Measurements from ENCODE around the gene INCA1. TPM values are rescaled to one million over a fixed set of nuclear protein-coding genes. Genes with fewer than 3 reads are reported as not detected.
A peak's percentile ranks its signal among the peaks of the same experiment; 100 is the strongest.

INCA1 gene
- total and polyA plus RNA-seq, 2 of the 13 experiments (the other 11 are each of a cell fraction or from before 2014, with no cell fraction given), result 0.93 to 2.6 TPM

GRCh38 chr17:4947411-4948165 lies 49.7 kb downstream of the INCA1 start (continued):
- TF ChIP-seq BCL3 (CRISPR knock-in tag; IDR thresholded peaks at IDR 0.05) (no peak), MED13 (CRISPR knock-in tag; IDR thresholded peaks at IDR 0.05) (no peak), ZNF460 (CRISPR knock-in tag; IDR thresholded peaks at IDR 0.05; ENCODE audit: borderline replicate concordance) (no peak), NCOA2 (CRISPR knock-in tag; IDR thresholded peaks at IDR 0.05) (no peak), SNAPC5 (CRISPR knock-in tag; IDR thresholded peaks at IDR 0.05; ENCODE audit: borderline replicate concordance) (no peak), TAF1 (CRISPR knock-in tag; IDR thresholded peaks at IDR 0.05) (peak; percentile 65), MXD4 (CRISPR knock-in tag; IDR thresholded peaks at IDR 0.05) (peak; percentile 62; the same call in 1 of the 2 replicates), GATA4 (IDR thresholded peaks at IDR 0.05; ENCODE audit: borderline replicate concordance, low read depth) (no peak), MAX (IDR thresholded peaks at IDR 0.05) (peak; percentile 77), ZNF205 (CRISPR knock-in tag; IDR thresholded peaks at IDR 0.05) (0 out of 2 replicates have a peak, but pooled peaks have one; percentile 16), FOSL1 (CRISPR knock-in tag; IDR thresholded peaks at IDR 0.05; ENCODE audit: borderline replicate concordance) (no peak), ATM (IDR thresholded peaks at IDR 0.05; ENCODE audit: borderline replicate concordance) (no peak), KLF12 (CRISPR knock-in tag; IDR thresholded peaks at IDR 0.05; ENCODE audit: borderline replicate concordance) (peak; percentile 67), ZNF530 (CRISPR knock-in tag; IDR thresholded peaks at IDR 0.05; ENCODE audit: low read depth) (no peak), ZNF768 (CRISPR knock-in tag; IDR thresholded peaks at IDR 0.05) (no peak; the same call in 1 of the 2 replicates), ATF6 (CRISPR knock-in tag; conservative IDR thresholded peaks at IDR 0.05) (no peak), MATR3 (CRISPR knock-in tag; IDR thresholded peaks at IDR 0.05) (no peak), HMG20B (CRISPR knock-in tag; conservative IDR thresholded peaks at IDR 0.05) (no peak), HDAC2 (CRISPR knock-in tag; IDR thresholded peaks at IDR 0.05) (no peak; the same call in 1 of the 2 replicates), ZBTB14 (CRISPR knock-in tag; IDR thresholded peaks at IDR 0.05) (peak; percentile 64), NAIF1 (CRISPR knock-in tag; IDR thresholded peaks at IDR 0.05; ENCODE audit: borderline replicate concordance) (no peak), ZNF800 (CRISPR knock-in tag; IDR thresholded peaks at IDR 0.05) (0 out of 2 replicates have a peak, but pooled peaks have one; percentile 31), ZNF33A (CRISPR knock-in tag; IDR thresholded peaks at IDR 0.05; ENCODE audit: borderline replicate concordance) (no peak), ZNF816 (CRISPR knock-in tag; IDR thresholded peaks at IDR 0.05; ENCODE audit: borderline replicate concordance) (no peak)

Data from HepG2 (cell line).